ENCODE measurements around the gene DPAGT1. TPM values are rescaled to one million over a fixed set of nuclear protein-coding genes. Genes with fewer than 3 reads are reported as not detected.
A peak's percentile ranks its signal among the peaks of the same experiment; 100 is the strongest.

The DPAGT1 gene
- total RNA-seq (2021; fragmentation: NEBNext Ultra II Directional; extraction: Animal tissue kit (Norgen Biotek cat#: 25700)) (59.8 and 62.9 TPM in 2 replicates), polyA plus RNA-seq (2011; rRNA removed) (207 and 236 TPM in 2 replicates), polyA minus RNA-seq (2011; rRNA and poly(A)+ RNA removed) (125 and 138 TPM in 2 replicates)
- polyA plus RNA-seq (2011; cell fraction: cytosol; rRNA removed) = 120 TPM
- polyA plus RNA-seq (2011; cell fraction: nucleus; rRNA removed) = 164 TPM
- polyA plus RNA-seq (2012, experiment 1 of 2) = 53.0 to 62.4 TPM (median 60.8 TPM) in 4 replicates
- 65.1 TPM for polyA plus RNA-seq (2012, experiment 2 of 2)
- polyA plus RNA-seq (2013, experiment 1 of 2) = 100 TPM
- polyA plus RNA-seq (2013, experiment 2 of 2) = 99.2 TPM
- 43.4 TPM for polyA minus RNA-seq (2011; cell fraction: cytosol; rRNA and poly(A)+ RNA removed)
- polyA minus RNA-seq (2011; cell fraction: nucleus; rRNA and poly(A)+ RNA removed) = 64.8 TPM
- long read RNA-seq, experiment 1, transcript DPAGT1-201 (9 exons, 2,205 nt) = major isoform, 19 of 58 reads
- long read RNA-seq, experiment 1, partial matches to known transcripts = 16 of 58 reads
- long read RNA-seq, experiment 1, other reads (novel, unspliced or antisense) = 21 of 58 reads
- long read RNA-seq, experiment 2, transcript DPAGT1-201 (9 exons, 2,205 nt) = major isoform, 26 of 59 reads
- long read RNA-seq, experiment 2, partial matches to known transcripts = 15 of 59 reads
- long read RNA-seq, experiment 2, other reads (novel, unspliced or antisense) = 15 of 59 reads

GRCh38 chr11:119101759-119102423 is at the start of gene DPAGT1:
Gene DPAGT1, minus strand, starts transcription at chr11:119101853. Its CDS starts 198 bp downstream, at chr11:119101655.
- Histone ChIP-seq H3K23me2 (ENCODE audit: low read depth, low read length) (peaks cover 20% of the 10 kb centered on the region), H4K8ac (ENCODE audit: extremely low read depth, insufficient read depth, low read length) (peak within 1 kb of the TSS; percentile 91), H2BK20ac (ENCODE audit: low read length) (no peak within 1 kb of the TSS; the same call in 1 of the 2 replicates), H2BK120ac (replicated peaks; ENCODE audit: low read depth, low read length) (peak within 1 kb of the TSS; percentile 44), H3K9me3 (ENCODE audit: insufficient read depth in 2 of 2, low read depth in 1 of 2, low read length in 1 of 2) (no peaks in the 10 kb centered on the region), H3K4me3 (ENCODE audit: extremely low read depth in 1 of 4, insufficient read depth in 2 of 4, low read depth in 3 of 4, low read length in 4 of 4) (peak within 1 kb of the TSS; percentile 66 to 97 (median 90)), H3K27me3 (replicated peaks in 1 of 4; ENCODE audit: control insufficient read depth in 3 of 4, extremely low read depth in 1 of 4, insufficient read depth in 3 of 4, low read length in 3 of 4) (no peaks in the 10 kb centered on the region), H2AFZ (ENCODE audit: low read length) (peak within 1 kb of the TSS; percentile 100), H3K23ac (ENCODE audit: insufficient read length) (no peak within 1 kb of the TSS), H4K5ac (ENCODE audit: insufficient read length, low read depth, low read length) (peak within 1 kb of the TSS; percentile 44), H2BK5ac (ENCODE audit: low read depth, low read length) (peak within 1 kb of the TSS; percentile 96), H2AK5ac (ENCODE audit: low read depth, low read length) (peak within 1 kb of the TSS; percentile 99), H3K36me3 (ENCODE audit: control insufficient read depth in 2 of 4, insufficient read depth in 4 of 4, low read length in 3 of 4) (peaks cover 5 to 19% (median 13%) of the 10 kb centered on the region in 4 experiments; a peak in 6 of 8 replicates), H3K9ac (replicated peaks in 1 of 4; ENCODE audit: extremely low read depth in 1 of 4, low read depth in 3 of 4, low read length in 3 of 4) (peak within 1 kb of the TSS; percentile 76 to 97 (median 88)), H3K18ac (ENCODE audit: extremely low read depth, low read length) (peak within 1 kb of the TSS; percentile 44), H4K91ac (replicated peaks; ENCODE audit: insufficient read length, low read length) (peak within 1 kb of the TSS; percentile 69), H3K27ac (ENCODE audit: low read depth, low read length) (peak within 1 kb of the TSS; percentile 99), H3K14ac (ENCODE audit: insufficient read length) (no peak within 1 kb of the TSS), H3K79me2 (ENCODE audit: control insufficient read depth in 1 of 2, insufficient read depth in 2 of 2, low read length in 2 of 2) (peaks cover 0 to 12% of the 10 kb centered on the region in 2 experiments; a peak in 2 of 4 replicates), H4K20me1 (replicated peaks in 1 of 2; ENCODE audit: control insufficient read depth in 1 of 2, insufficient read depth in 2 of 2, low read length in 2 of 2) (peaks cover 0 to 2% of the 10 kb centered on the region in 2 experiments), H3K4ac (replicated peaks; ENCODE audit: insufficient read length, low read depth, low read length) (peak within 1 kb of the TSS; percentile 19), H2BK12ac (ENCODE audit: low read depth, low read length) (peak within 1 kb of the TSS; percentile 10), H3K4me2 (ENCODE audit: insufficient read depth in 1 of 2, low read depth in 2 of 2, low read length in 2 of 2) (peak within 1 kb of the TSS; percentile 92 to 98), H3K56ac (replicated peaks; ENCODE audit: insufficient read length, low read depth, low read length) (peak within 1 kb of the TSS; percentile 65), H3K79me1 (ENCODE audit: low read depth, low read length) (peaks cover 7% of the 10 kb centered on the region), H2BK15ac (ENCODE audit: low read length) (0 out of 2 replicates have a peak within 1 kb of the TSS, but pooled peaks have one; percentile 95), H3K4me1 (replicated peaks in 1 of 4; ENCODE audit: control insufficient read depth in 3 of 4, insufficient read depth in 4 of 4, low read length in 3 of 4) (peaks cover 3 to 20% (median 5%) of the 10 kb centered on the region in 4 experiments)
- POLR2A ChIA-PET (ENCODE audit: partially characterized antibody) = interaction anchor here (0.7 to 2.1 kb wide), 26 partner anchors 9 to 284 kb away, joined by 3 to 17 read pairs (median 5); partner anchors contain the start of genes HINFP, HMBS, HYOU1 and MCAM
- FAIRE-seq (peak; percentile 79), DNase-seq (ENCODE audit: low read depth in 1 of 2, low spot score in 2 of 2) (peak; percentile 79 to 92)
- CTCF ChIA-PET (ENCODE audit: partially characterized antibody) = interaction anchor here (0.6 to 1.7 kb wide), 16 partner anchors 10 to 310 kb away, joined by 3 to 9 read pairs (median 4); partner anchors contain the start of gene VPS11
- 1% methylated on average over 32 of the region's 32 CpGs; no CpG with 5 or more reads in 1 of the 2 experiments for WGBS, 2 experiments (ENCODE audit: extremely low coverage in 1 of 2, insufficient coverage in 1 of 2, insufficient read length in 1 of 2, insufficient replicate concordance in 2 of 2, low coverage in 1 of 2, low lambda C conversion rate in 2 of 2, missing lambda C conversion rate in 1 of 2)
- TF ChIP-seq SRF (IDR thresholded peaks at IDR 0.05; ENCODE audit: low read depth, low read length) (no peak), YY1 (IDR thresholded peaks at IDR 0.05; ENCODE audit: low read depth, low read length) (peak; percentile 99), NRF1 (IDR thresholded peaks at IDR 0.05; ENCODE audit: low read depth, low read length) (no peak), BCL11A (IDR thresholded peaks at IDR 0.05; ENCODE audit: low read depth in 2 of 2, low read length in 2 of 2) (no peak), KDM5A (IDR thresholded peaks at IDR 0.05; ENCODE audit: low read length) (no peak; the same call in 1 of the 2 replicates), CBX8 (IDR thresholded peaks at IDR 0.05; ENCODE audit: borderline replicate concordance, low read depth, low read length) (no peak)
- TF ChIP-seq, protein P1, sequence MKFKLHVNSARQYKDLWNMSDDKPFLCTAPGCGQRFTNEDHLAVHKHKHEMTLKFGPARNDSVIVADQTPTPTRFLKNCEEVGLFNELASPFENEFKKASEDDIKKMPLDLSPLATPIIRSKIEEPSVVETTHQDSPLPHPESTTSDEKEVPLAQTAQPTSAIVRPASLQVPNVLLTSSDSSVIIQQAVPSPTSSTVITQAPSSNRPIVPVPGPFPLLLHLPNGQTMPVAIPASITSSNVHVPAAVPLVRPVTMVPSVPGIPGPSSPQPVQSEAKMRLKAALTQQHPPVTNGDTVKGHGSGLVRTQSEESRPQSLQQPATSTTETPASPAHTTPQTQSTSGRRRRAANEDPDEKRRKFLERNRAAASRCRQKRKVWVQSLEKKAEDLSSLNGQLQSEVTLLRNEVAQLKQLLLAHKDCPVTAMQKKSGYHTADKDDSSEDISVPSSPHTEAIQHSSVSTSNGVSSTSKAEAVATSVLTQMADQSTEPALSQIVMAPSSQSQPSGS (IDR thresholded peaks at IDR 0.05; ENCODE audit: low read length) = peak; percentile 60; the same call in 1 of the 2 replicates
